GM12878 (cell line): ENCODE measurements around the gene SNAPIN. TPM values are rescaled to one million over a fixed set of nuclear protein-coding genes. Genes with fewer than 3 reads are reported as not detected.

Experiments used
- ATAC-seq: fragments of 200-7000 bp; cut with Tn5 transposase; 3 replicates; pipeline ENCODE4 v1.9.1; 2020; ENCODE audit warnings: mild to moderate bottlenecking, moderate library complexity
- BruUV-seq: library from RNA; stranded (reverse); fragments of 400-500 nt; replicated peaks from 2 replicates; lab custom pipeline; 2021; lab: Mats Ljungman, UMichigan
- CTCF ChIA-PET: fragments of 300-600 bp; sonication (Branson Sonifier 250); formaldehyde crosslinking; extraction: SDS; loops from one replicate; lab custom pipeline; 2021; ENCODE audit warnings: inconsistent platforms; lab: Yijun Ruan, JAX
- POLR2A ChIA-PET: fragments of 350-600 bp; formaldehyde crosslinking; extraction: SDS; loops from one replicate; lab custom pipeline; 2021; ENCODE audit warnings: inconsistent platforms; lab: Charles Lee
- RAD21 ChIA-PET: fragments of 300-600 bp; sonication (Branson Sonifier 250); formaldehyde crosslinking; loops from one replicate; lab custom pipeline; 2023; ENCODE audit warnings: antibody characterized with exemption; ENCODE audit not compliant: unreplicated experiment; lab: Charles Lee
- SMC1A ChIA-PET: fragments of 300-600 bp; sonication (Branson Sonifier 250); formaldehyde crosslinking; loops from one replicate; lab custom pipeline; 2023; ENCODE audit not compliant: unreplicated experiment, uncharacterized antibody; lab: Charles Lee
- DNase-seq: peaks from one replicate; pipeline ENCODE4 v3.0.0-alpha.2; 2011; ENCODE audit warnings: low read depth, low spot score
- FAIRE-seq: peaks from 3 replicates; lab custom pipeline; 2011; peaks lifted over from hg19 to GRCh38; lab: Jason Lieb, UNC
- H2AFZ ChIP-seq: 2 replicates; pipeline ENCODE4 v1.6.0; 2011; ENCODE audit warnings: low read depth, low read length, control low read depth; ENCODE audit not compliant: control insufficient read depth
- H3K27ac ChIP-seq: 2 replicates; pipeline ENCODE4 v1.5.1; 2011; ENCODE audit warnings: control low read depth; ENCODE audit not compliant: control insufficient read depth, insufficient read depth
- H3K27me3 ChIP-seq, 2 experiments: replicated peaks in 1 of 2; 2 replicates each; pipeline versions ENCODE4 v1.6.0 to v1.6.1; 2011; ENCODE audit warnings: low read length in 1 of 2; ENCODE audit not compliant: control insufficient read depth in 2 of 2, insufficient read depth in 2 of 2
- H3K36me3 ChIP-seq, 2 experiments: 2 replicates each; pipeline ENCODE4 v1.5.1; 2011; ENCODE audit warnings: low read length in 1 of 2; ENCODE audit not compliant: control insufficient read depth in 2 of 2, insufficient read depth in 2 of 2
- H3K4me1 ChIP-seq: 2 replicates; pipeline ENCODE4 v1.6.1; 2011; ENCODE audit warnings: mild to moderate bottlenecking, low read length, moderate library complexity, mixed read lengths; ENCODE audit not compliant: control insufficient read depth, insufficient read depth
- H3K4me2 ChIP-seq: 2 replicates; pipeline ENCODE4 v1.6.0; 2011; ENCODE audit warnings: control low read depth; ENCODE audit not compliant: control insufficient read depth, insufficient read depth
- H3K4me3 ChIP-seq: fragments of 200-600 bp; sonication (generic); 2 replicates; pipeline ENCODE4 v1.5.1; 2016
- H3K79me2 ChIP-seq: 2 replicates; pipeline ENCODE4 v1.6.0; 2011; ENCODE audit warnings: low read length; ENCODE audit not compliant: control insufficient read depth, insufficient read depth
- H3K9ac ChIP-seq: 2 replicates; pipeline ENCODE4 v1.8.0; 2011; ENCODE audit warnings: low read length, control low read depth, mixed read lengths; ENCODE audit not compliant: control insufficient read depth, insufficient read depth
- H3K9me3 ChIP-seq: replicated peaks from 3 replicates; pipeline ENCODE4 v1.5.1; 2011; ENCODE audit warnings: mild to moderate bottlenecking, low read length; ENCODE audit not compliant: control insufficient read depth, insufficient read depth
- H4K20me1 ChIP-seq: 2 replicates; pipeline ENCODE4 v1.6.0; 2011; ENCODE audit not compliant: control insufficient read depth, insufficient read depth
- ATF2 ChIP-seq: IDR thresholded peaks from 2 replicates; pipeline ENCODE4 v1.6.1; 2012; ENCODE audit warnings: low read length, inconsistent platforms
- ATF3 ChIP-seq: IDR thresholded peaks from 2 replicates; pipeline ENCODE4 v1.6.1; 2011; ENCODE audit warnings: low read depth, mild to moderate bottlenecking, low read length, moderate library complexity, borderline replicate concordance; ENCODE audit errors: extremely low read depth
- CHD2 ChIP-seq: IDR thresholded peaks from 2 replicates; pipeline ENCODE4 v1.6.1; 2011; ENCODE audit warnings: low read depth, low read length, improper control_type of control experiment, borderline replicate concordance
- CHD4 ChIP-seq: fragments of 200-600 bp; sonication (generic); IDR thresholded peaks from 2 replicates; pipeline ENCODE4 v1.6.1; 2016; ENCODE audit warnings: mild to moderate bottlenecking
- CREB1 ChIP-seq: IDR thresholded peaks from 2 replicates; pipeline ENCODE4 v1.6.1; 2012; ENCODE audit warnings: low read depth, mild to moderate bottlenecking, inconsistent platforms
- DPF2 ChIP-seq: fragments of 450-650 bp; IDR thresholded peaks from 2 replicates; pipeline ENCODE4 v1.6.1; 2017; ENCODE audit warnings: mild to moderate bottlenecking
- EZH2 ChIP-seq: IDR thresholded peaks from 2 replicates; pipeline ENCODE4 v1.6.1; 2012; ENCODE audit warnings: low read depth, mild to moderate bottlenecking, control low read depth, inconsistent platforms, low read length, borderline replicate concordance; ENCODE audit not compliant: control insufficient read depth
- FOXM1 ChIP-seq: IDR thresholded peaks from 2 replicates; pipeline ENCODE4 v1.6.1; 2012; ENCODE audit warnings: low read depth, mild to moderate bottlenecking, inconsistent platforms, low read length, moderate library complexity
- GABPA ChIP-seq: IDR thresholded peaks from 2 replicates; pipeline ENCODE4 v1.6.1; 2014; ENCODE audit warnings: antibody characterized with exemption, low read depth, mild to moderate bottlenecking, inconsistent platforms
- HDGF ChIP-seq: fragments of 450-650 bp; IDR thresholded peaks from 2 replicates; pipeline ENCODE4 v1.6.1; 2016; ENCODE audit warnings: antibody characterized with exemption
- IRF3 ChIP-seq: fragments of 450-650 bp; IDR thresholded peaks from 2 replicates; pipeline ENCODE4 v1.6.1; 2014; ENCODE audit warnings: mild to moderate bottlenecking
- MTA3 ChIP-seq: IDR thresholded peaks from 2 replicates; pipeline ENCODE4 v1.6.1; 2012; ENCODE audit warnings: low read length, inconsistent platforms, borderline replicate concordance
- NFIC ChIP-seq: IDR thresholded peaks from 2 replicates; pipeline ENCODE4 v1.6.1; 2012; ENCODE audit warnings: low read depth, mild to moderate bottlenecking, inconsistent platforms, low read length, moderate library complexity
- POLR2A ChIP-seq: IDR thresholded peaks from 2 replicates; pipeline ENCODE4 v1.6.1; 2011; ENCODE audit warnings: low read depth, mild to moderate bottlenecking, low read length
- RELA ChIP-seq: fragments of 450-650 bp; IDR thresholded peaks from 2 replicates; pipeline ENCODE4 v1.8.0; 2014; ENCODE audit warnings: borderline replicate concordance; ENCODE audit not compliant: partially characterized antibody
- WRNIP1 ChIP-seq: IDR thresholded peaks from 2 replicates; pipeline ENCODE4 v1.6.1; 2011; ENCODE audit warnings: low read depth, low read length, improper control_type of control experiment, borderline replicate concordance
- WGBS: methylation state at CpG from one replicate; pipeline ENCODE4 v1.1.6; 2016; ENCODE audit warnings: low lambda C conversion rate; ENCODE audit not compliant: insufficient replicate concordance, insufficient coverage; ENCODE audit errors: missing lambda C conversion rate; 5-methylcytosine and 5-hydroxymethylcytosine counted together
- in situ Hi-C: fragments of 300-500 bp; cut with MboI; formaldehyde crosslinking; loops from 9 replicates; pipeline ENCODE4 v1.14.3; 2018; ENCODE audit warnings: mixed read lengths
- intact Hi-C: fragments of 100-400 bp; cut with micrococcal nuclease; formaldehyde crosslinking; loops from one replicate; pipeline ENCODE4 v1.14.2; 2022; ENCODE audit not compliant: unreplicated experiment
- polyA plus RNA-seq, 11 experiments: library from polyadenylated mRNA; depleted of rRNA in 4 of 11; unstranded in 6 of 11; stranded (reverse) in 5 of 11; fragments of >200 nt; fragmentation: Nextera tagmentation in 4 of 11; fragmentation: Illumina TruSeq in 1 of 11; extraction: Ambion mirVana in 4 of 11; extraction: Trizol in 1 of 11; gene quantifications; 1 replicate in 1 of 11; 2 replicates in 10 of 11; pipeline versions ENCODE4 v1.2.1 to v1.2.3, GENCODE V29; 2011 to 2016; ENCODE audit warnings: inconsistent platforms in 2 of 11, missing spikeins in 2 of 11, low read depth in 1 of 11
- total RNA-seq, 4 experiments: library from RNA; depleted of rRNA in 3 of 4; stranded (reverse); fragments of >200 nt in 3 of 4; fragmentation: Illumina TruSeq in 1 of 4; extraction: Trizol in 1 of 4; gene quantifications; 2 replicates each; pipeline versions ENCODE4 v1.2.1 to v1.2.3, GENCODE V29; 2013 to 2021

SNAPIN gene
- total and polyA plus RNA-seq, 10 of the 15 experiments (the other 5 are each of a cell fraction or from before 2014, with no cell fraction given): 12.4 to 78.1 (median 38.6) TPM

GRCh38 chr1:153649863-153650235 is 8.7 kb upstream of the SNAPIN start:
- no peaks in the 10 kb centered on the region for H3K9me3 ChIP-seq
- H3K9ac ChIP-seq: no peak overlapping the region
- H3K79me2 ChIP-seq: no peaks in the 10 kb centered on the region
- intact Hi-C loops (no loop called here), in situ Hi-C loops (no loop called here)
- no peak overlapping the region for H3K4me3 ChIP-seq
- WGBS: 69% methylated on average over 2 of the region's 2 CpGs
- no peaks in the 10 kb centered on the region for H3K27me3 ChIP-seq
- H3K4me1 ChIP-seq: no peaks in the 10 kb centered on the region
- DNase-seq (no peak), ATAC-seq (peak; percentile 27; the same call in 2 of the 3 replicates)
- ChIA-PET RAD21 (no interaction called here), SMC1A (no interaction called here), POLR2A (interaction anchor here (0.5 to 1.7 kb wide), 2 partner anchors 12 to 25 kb away, joined by 6 to 7 read pairs; no protein-coding TSS in a partner anchor)
- H3K27ac ChIP-seq: no peak overlapping the region
- peaks cover 10 to 17% of the 10 kb centered on the region in 2 experiments for H3K36me3 ChIP-seq
- no peaks in the 10 kb centered on the region for H4K20me1 ChIP-seq
- TF ChIP-seq ATF2 (no peak), POLR2A (peak; percentile 66; the same call in 1 of the 2 replicates)
- TF ChIP-seq, all 136 proteins: peak for 1
- FAIRE-seq: no peak
- BruUV-seq: no TSS peak
- Histone ChIP-seq H2AFZ (no peak overlapping the region), H3K4me2 (no peak overlapping the region)
- CTCF ChIA-PET: no interaction called here

- Histone ChIP-seq H3K4me3 (no peak overlapping the region), H3K9ac (no peak overlapping the region), H2AFZ (no peak overlapping the region), H3K36me3 (peaks cover 5 to 6% of the 10 kb centered on the region in 2 experiments; a peak in 3 of 4 replicates), H3K27ac (no peak overlapping the region), H3K79me2 (no peaks in the 10 kb centered on the region), H3K4me1 (no peaks in the 10 kb centered on the region), H4K20me1 (no peaks in the 10 kb centered on the region), H3K9me3 (no peaks in the 10 kb centered on the region), H3K4me2 (no peak overlapping the region), H3K27me3 (no peaks in the 10 kb centered on the region)
- intact Hi-C loops (no loop called here), in situ Hi-C loops (no loop called here)
- BruUV-seq: no TSS peak
- ChIA-PET POLR2A (interaction anchor here (0.6 to 1.2 kb wide), 3 partner anchors 10 to 773 kb away, joined by 3 to 7 read pairs (median 5); no protein-coding TSS in a partner anchor), CTCF (interaction anchor here (1.2 kb wide), 1 partner anchor 80 kb away, joined by 5 read pairs; no protein-coding TSS in a partner anchor), RAD21 (interaction anchor here (0.7 kb wide), 2 partner anchors 84 to 294 kb away, joined by 3 to 4 read pairs; partner anchors contain the start of gene S100A9), SMC1A (interaction anchor here (1.1 to 2.5 kb wide), 3 partner anchors 10 to 79 kb away, joined by 3 to 10 read pairs (median 3); no protein-coding TSS in a partner anchor)
- 69% methylated on average over 1 of the region's 1 CpG for WGBS
- FAIRE-seq (no peak), ATAC-seq (no peak), DNase-seq (no peak)
- no peak for TF ChIP-seq NFIC
- no peak for TF ChIP-seq MTA3
- TF ChIP-seq ATF3: no peak
- TF ChIP-seq FOXM1: no peak
- no peak for TF ChIP-seq CREB1
- TF ChIP-seq GABPA: no peak
- TF ChIP-seq RELA: no peak
- no peak for TF ChIP-seq CHD2
- TF ChIP-seq CHD4: no peak
- TF ChIP-seq DPF2: no peak
- TF ChIP-seq WRNIP1: no peak
- TF ChIP-seq HDGF: no peak
- TF ChIP-seq EZH2: no peak
- TF ChIP-seq IRF3: no peak
These were observed 6.7 kb upstream of the SNAPIN start for GRCh38 chr1:153651771-153652170.
